GM19463 (cell line): ENCODE data around the gene RERE.

Source experiments
- ATAC-seq: cut with Tn5 transposase; IDR thresholded peaks from one replicate; pipeline ENCODE4 v1.9.1; 2021; ENCODE audit warnings: mild to moderate bottlenecking, moderate library complexity; ENCODE audit not compliant: unreplicated experiment

Gene RERE

GRCh38 chr1:8722366-8722765, 95.1 kb downstream of the RERE start:
- no peak for ATAC-seq

DNA sequence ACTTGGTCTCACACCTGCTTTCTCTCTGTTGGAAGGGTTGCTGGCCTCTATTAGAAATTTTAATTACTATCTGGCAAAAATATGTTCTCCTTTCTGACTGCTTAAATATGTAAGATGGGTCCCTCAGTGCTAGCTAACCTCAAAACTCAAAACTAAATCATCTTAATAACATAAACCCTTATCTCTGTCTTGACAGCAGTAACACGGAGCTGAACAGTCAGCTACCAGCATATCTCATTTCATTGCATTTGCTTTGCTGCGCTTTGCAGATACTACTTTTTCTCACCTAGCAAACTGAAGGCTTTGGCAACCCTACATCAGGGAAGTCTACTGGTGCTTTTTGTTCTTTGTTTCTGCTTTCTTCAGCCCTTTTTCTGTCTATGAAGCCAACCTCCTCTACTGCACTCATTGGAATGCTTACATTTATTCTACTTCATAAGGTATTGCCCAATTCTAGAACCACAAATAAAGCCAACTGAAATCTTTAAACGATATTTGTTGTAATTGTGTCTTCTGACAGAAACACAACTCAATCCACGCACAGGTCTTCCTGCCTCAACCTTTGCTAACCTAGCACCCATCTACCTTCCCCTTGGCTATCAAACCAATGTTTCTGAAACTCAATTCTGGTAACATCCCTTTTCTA, 95.6 kb downstream of the RERE start:
- no peak for ATAC-seq

DNA sequence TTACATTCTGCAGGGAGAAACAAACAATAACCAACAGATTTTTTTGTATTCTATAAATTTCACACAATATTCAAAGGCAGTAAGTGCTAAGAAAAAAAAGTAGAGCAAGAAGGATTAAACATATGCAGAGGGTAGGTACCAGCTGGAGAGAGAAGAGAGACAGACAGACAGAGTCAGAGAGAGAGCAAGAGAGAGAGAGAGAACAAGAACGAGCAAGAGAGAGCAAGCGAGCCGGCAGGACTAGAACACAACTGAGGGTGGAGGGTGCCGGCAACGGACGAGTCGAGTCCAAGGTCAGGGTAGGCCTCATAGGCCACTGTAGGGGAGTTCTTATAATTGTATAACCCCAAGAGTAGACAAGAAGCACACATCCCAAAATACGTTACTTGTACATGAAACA, 97.1 kb downstream of the RERE start:
- no peak for ATAC-seq

DNA sequence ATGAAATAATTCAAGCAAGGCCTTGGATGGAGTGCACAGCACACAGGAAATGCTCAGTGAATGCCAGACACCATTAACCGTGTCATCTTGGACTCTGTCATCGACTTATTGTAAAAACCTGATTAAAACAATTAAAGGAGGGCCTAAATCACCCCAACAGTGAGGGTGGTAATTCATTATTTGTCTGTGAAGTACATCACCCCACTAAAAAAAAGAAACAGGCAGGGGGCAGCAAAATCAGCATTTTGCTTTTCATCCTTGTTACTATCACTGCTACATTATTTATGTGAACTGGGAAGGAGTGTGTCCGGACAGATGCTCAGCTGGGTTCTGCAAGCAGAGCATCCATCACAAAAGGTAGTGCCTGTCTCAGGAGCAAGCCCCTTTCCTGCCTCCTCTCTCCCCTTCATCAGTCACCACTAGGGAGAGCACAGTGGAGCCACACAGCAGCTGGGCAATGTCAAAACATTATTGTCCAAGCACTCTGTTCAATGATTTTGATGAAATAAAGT, 98.5 kb downstream of the RERE start:
- ATAC-seq: no peak

GRCh38 chr1:8717148-8717547, 100.3 kb downstream of the RERE start:
- ATAC-seq: no peak

GRCh38 chr1:8716238-8716637, 101.2 kb downstream of the RERE start:
- ATAC-seq: no peak

GRCh38 chr1:8714173-8714572, 103.3 kb downstream of the RERE start:
- ATAC-seq: no peak

GRCh38 chr1:8712413-8713231, 104.8 kb downstream of the RERE start:
- ATAC-seq: no peak

DNA sequence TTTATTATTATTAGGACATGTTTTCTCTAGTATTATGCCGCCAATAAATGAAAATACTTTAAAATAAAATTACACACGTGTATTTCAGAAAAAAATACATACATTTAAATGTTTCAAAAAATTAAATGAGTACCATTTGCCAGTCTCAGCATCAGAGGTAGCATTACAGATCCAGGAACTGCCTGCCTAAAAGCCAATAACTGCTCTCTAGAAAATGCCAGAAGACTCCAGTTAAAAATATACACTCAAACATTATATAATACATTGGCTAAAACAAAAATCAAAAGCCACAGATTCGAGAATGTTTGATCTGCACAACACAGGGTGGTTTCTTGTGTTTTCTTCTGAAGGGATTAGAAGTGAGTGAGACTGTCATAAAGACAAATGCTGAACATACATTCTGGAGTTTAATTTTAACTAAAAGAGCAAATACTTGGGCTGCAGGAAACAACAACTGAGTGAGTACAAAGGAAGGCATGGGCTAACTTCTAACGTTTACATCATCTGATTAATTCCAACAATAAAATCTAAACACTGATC, 105.5 kb downstream of the RERE start:
- no peak for ATAC-seq

DNA sequence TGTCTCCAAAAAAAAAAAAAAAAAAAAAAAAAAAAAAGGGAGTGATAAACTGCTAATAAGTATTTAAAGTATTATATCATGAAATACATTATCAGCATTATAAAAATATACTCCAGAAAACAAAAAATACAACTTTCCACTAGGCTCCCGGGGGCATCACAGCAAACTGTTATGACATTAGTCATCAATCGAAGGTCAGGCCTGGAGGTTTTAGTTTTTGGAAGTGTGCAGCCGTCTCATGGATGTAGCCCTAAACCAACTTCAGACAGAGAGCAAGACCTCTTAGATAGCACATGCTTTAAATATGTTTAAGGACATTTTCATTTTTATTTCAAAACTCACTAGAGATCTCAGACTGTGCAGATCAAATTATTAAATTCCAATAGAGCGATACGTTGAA, 106.3 kb downstream of the RERE start:
- no peak for ATAC-seq

GRCh38 chr1:8708259-8708658, 109.2 kb downstream of the RERE start:
- no peak for ATAC-seq

- ATAC-seq: no peak
Observed at GRCh38 chr1:8706995-8707396, 110.4 kb downstream of the RERE start.

- no peak for ATAC-seq
Observed at GRCh38 chr1:8706291-8706690, 111.1 kb downstream of the RERE start.

DNA sequence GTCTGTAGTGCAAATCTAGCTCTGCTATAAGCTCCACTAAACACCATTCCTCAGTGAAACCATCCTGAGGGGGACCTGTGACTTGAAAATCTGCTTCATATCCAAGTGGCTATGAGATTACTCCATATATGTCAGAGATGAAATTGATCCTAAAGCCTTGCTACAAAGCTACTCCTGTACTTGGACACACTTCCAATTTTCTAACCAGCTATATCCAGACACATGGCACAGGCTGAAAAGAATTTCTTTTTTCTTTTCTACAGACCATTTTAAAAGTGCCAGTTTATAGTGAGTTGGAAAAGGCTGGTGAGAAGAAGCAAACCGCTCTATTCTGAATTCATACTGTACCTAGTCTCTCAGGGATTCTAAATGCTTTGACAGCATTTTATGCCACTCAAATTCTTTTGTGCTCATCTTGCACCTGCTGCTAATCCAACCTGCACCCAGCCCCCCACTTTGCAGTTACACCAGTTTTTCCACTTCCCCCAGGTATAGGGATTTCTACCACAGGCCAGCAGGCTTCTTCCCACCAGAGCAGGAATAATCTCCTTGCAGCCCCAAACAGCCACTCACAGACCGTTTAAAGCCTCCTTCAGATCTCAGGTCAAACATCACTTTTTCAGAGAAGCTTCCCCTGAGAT, 112.5 kb downstream of the RERE start:
- no peak for ATAC-seq

GRCh38 chr1:8702850-8703810, 114.3 kb downstream of the RERE start:
- peak; percentile 72 for ATAC-seq

- no peak for ATAC-seq
Observed at GRCh38 chr1:8702472-8702849, 115.0 kb downstream of the RERE start.

- ATAC-seq: no peak
Observed at GRCh38 chr1:8701794-8702471, 115.5 kb downstream of the RERE start.

GRCh38 chr1:8699679-8700078, 117.8 kb downstream of the RERE start:
- no peak for ATAC-seq

DNA sequence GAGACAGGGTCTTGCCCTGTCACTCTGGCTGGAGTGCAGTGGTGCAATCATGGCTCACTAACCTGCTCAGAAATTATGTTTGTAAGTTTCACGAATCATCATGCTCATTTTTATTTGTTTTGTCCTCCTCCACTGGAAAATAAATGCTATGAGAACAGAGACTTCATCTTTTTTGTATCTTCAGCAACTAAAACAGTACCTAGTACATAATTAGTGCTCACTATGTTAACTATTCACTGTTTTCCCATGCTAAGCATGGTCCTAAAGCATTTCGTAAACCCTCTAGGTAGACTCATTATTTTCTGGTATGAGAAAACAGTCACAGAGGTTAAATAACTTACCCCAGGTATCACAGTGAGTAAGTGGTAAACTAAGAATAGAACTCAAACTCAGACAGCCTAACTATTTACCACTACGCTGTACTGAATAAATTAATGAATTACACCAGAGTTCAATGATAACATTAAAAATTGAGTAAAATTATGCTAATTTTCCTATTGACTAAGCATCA, 118.4 kb downstream of the RERE start:
- ATAC-seq: no peak
